GM13977 (cell line): ENCODE results near the gene ADNP.

Source experiments
- DNase-seq: peaks from one replicate; pipeline ENCODE4 v3.0.0; 2012; ENCODE audit warnings: low spot score
- in situ Hi-C: fragments of 300-500 bp; cut with MboI; formaldehyde crosslinking; loops from one replicate; pipeline ENCODE4 v1.12.0; 2022; ENCODE audit warnings: low sequenced_read_pairs, low pct_unique_long_range_greater_than_20kb, mixed read lengths, inconsistent platforms; ENCODE audit not compliant: unreplicated experiment
- TF ChIP-seq, protein P1 (sequence below): IDR thresholded peaks from 2 replicates; pipeline ENCODE4 v1.5.1; 2012; ENCODE audit warnings: mild to moderate bottlenecking, control low read depth; ENCODE audit not compliant: insufficient read depth; ENCODE audit errors: extremely low read depth, missing control alignments

The ADNP gene

DNA sequence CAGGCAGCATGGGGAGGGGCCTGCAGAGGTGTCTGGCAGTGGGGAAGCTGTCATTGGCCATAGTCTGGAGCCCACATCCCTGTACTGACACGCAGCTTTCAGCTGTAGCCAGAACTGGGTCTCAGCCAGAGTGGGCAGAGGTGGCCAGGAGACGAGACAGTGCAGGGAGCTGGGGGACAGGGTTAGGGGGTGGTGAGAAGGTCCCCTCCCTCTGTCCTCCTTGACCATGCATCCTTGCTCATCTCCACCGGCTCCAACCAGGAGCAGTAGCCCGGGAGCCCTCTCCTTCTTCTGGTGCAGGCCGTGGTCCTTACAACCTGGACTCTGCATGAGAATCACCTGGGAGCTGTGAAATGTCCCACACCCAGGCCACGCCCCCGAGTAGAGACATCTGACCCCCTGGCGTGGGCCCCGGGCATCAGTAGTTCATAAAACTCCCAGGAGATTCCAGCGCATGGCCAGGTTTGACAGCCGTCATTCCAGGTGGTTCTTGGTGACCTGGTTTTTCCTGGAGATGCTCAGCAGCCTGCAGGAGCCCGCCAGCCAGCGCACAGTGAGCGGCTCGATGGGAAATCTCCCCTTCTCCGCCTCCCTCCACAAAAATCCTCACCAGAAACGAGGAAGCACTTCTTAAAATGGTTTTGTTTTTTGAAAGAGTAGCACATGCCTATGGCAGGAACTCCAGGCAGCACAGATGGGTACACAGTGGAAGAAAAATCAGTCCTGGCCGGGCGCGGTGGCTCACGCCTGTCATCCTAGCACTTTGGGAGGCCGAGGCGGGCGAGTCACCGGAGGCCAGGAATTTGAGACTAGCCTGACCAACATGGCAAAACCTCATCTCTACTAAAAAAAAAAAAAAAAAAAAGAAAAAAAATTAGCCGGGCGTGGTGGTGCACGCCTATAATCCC lies 56.2 kb downstream of the ADNP start:
- TF ChIP-seq, protein P1, sequence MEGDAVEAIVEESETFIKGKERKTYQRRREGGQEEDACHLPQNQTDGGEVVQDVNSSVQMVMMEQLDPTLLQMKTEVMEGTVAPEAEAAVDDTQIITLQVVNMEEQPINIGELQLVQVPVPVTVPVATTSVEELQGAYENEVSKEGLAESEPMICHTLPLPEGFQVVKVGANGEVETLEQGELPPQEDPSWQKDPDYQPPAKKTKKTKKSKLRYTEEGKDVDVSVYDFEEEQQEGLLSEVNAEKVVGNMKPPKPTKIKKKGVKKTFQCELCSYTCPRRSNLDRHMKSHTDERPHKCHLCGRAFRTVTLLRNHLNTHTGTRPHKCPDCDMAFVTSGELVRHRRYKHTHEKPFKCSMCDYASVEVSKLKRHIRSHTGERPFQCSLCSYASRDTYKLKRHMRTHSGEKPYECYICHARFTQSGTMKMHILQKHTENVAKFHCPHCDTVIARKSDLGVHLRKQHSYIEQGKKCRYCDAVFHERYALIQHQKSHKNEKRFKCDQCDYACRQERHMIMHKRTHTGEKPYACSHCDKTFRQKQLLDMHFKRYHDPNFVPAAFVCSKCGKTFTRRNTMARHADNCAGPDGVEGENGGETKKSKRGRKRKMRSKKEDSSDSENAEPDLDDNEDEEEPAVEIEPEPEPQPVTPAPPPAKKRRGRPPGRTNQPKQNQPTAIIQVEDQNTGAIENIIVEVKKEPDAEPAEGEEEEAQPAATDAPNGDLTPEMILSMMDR = no peak
- DNase-seq = no peak
- in situ Hi-C loops = no loop called here

DNA sequence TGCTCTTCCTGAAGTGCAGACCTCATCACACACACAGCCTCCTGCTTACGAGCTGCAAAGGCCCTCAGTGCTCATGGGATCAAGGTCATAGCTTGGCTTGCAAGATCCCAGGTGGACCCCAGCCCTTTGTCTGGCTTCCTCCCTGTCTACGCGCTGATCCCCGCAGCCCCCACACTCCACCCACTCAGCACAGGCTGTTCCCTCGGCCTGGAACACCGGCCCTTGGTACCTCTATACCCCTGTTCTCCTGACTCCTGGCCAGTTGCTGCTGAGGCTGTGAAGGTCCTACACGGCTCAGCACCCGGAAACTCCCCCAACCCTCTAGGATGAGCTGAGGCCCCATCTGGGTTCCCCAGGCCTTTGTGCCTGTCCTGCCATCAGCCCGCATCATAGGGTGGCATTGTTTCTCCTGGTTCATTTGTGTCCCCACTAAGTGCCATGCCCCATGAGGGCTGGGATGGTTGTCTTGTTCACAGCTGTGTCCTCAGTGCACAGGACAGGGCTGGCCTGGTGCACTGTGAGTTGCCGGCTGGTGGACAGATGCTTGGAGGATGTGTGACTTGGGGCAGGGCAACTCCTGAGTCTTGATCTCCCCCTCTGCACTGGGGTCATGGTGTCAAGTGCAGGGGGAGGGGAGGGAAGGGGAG lies 57.0 kb downstream of the ADNP start:
- TF ChIP-seq, protein P1 = no peak
- DNase-seq = no peak
- in situ Hi-C loops = no loop called here

DNA sequence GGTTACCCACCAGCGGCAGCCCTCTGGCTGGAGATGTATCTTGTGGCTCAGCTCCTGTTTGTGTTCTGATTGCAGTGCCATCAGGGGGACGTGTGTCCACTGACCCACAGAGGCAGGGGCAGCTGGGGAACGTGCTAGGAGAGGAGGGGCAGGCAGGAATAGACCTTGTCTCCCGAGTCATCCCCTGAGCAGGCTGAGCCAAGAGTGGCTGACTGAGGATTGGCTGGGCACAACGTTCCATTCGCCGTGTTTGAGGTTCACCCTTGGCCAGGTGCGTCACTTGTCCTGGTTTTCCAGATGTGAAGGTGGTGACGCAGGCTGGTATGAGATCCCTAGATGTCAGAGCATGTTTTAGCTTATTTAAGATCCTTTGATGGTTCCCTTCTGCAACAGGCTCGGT lies 57.7 kb downstream of the ADNP start:
- no peak for DNase-seq
- in situ Hi-C loops = no loop called here
- TF ChIP-seq, protein P1 = no peak

DNA sequence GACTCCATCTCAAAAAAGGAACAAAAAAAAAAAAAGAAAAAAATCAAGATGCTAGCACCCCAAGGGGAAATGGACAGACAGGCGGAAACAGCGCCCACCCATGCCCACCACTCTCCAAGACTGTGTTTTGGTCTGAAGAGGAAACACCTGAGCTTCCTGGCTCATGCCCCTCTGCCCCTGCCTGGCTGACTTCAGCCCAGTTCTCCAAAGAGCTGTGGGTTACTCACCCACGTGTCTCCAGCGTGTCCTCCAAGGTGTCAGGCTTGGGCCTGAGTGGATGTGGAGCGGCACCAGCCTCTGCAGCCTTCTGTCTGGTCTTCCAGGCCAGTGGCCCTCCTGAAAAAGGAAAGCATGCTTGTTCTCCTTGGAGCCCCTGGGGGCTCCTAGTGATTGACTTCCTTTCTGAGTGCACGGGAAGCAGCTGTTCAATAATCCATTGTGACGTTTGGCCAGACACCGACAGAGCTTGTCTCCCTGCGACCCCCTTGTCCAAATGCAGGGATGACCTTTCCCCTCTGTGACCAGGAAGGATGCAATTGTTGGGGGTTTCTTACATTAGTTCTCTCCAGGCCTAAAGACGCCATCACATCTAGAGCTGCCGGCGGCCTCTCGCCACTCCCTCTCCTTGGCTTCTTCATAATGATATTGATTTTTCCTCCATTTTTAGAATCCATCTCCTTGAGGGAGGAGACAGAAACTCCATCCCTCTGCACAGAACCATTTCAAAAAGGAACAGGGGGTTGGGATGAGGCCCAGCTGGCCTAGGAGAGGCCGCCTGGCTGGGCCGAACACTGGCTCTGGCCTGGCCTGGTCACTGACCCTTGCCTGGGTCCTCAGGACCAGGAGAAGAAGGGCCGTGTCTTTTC lies 58.4 kb downstream of the ADNP start:
- in situ Hi-C loops = no loop called here
- DNase-seq = no peak
- TF ChIP-seq, protein P1 = no peak

DNA sequence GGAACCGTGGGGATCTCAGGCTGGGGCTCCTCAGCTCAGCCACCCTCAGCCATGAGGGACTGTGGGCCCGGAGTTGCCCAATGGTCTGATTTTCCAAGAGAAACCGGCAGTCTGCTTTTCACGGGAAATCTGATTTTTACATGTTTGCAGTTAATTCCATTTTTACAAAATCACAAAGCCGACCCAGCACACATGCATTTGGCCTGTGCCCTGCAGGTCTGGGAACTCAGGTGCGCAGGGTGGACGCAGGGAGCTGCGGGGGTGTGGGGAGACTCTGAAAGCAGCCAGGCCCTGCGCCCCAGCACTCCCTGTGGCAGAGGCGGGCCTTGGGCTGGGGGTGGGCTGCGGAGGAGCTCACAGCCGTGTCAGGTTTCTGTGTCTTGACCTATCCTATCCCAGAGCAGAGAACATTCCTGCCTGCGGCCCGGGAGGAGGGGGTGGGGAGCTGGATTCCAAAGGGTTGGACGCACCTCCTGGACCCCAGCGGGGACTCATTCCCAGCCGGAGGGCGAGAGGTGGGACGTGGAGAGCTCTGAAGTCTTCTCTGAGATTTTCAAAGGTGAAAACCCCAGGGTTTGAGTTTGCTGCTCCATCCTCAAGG lies 60.6 kb downstream of the ADNP start:
- DNase-seq = no peak
- in situ Hi-C loops = no loop called here
- TF ChIP-seq, protein P1 = no peak
